HL-60 (cell line): ENCODE data around the gene TACO1.

Experiments used
- DNase-seq, 2 experiments: peaks; one replicate each; pipeline ENCODE4 v3.0.0-alpha.2; 2010 to 2020; ENCODE audit warnings: low read depth in 1 of 2, low spot score in 1 of 2
- H3K27ac ChIP-seq: fragments of 250-450 bp; sonication (Bioruptor Pico); replicated peaks from 2 replicates; pipeline ENCODE4 v1.5.1; 2020; ENCODE audit warnings: mild to moderate bottlenecking, moderate library complexity
- H3K27me3 ChIP-seq: fragments of 250-450 bp; sonication (Bioruptor Pico); 2 replicates; pipeline ENCODE4 v1.5.1; 2021; ENCODE audit warnings: mild to moderate bottlenecking, moderate library complexity; ENCODE audit not compliant: insufficient read depth, poor library complexity, severe bottlenecking
- H3K4me3 ChIP-seq: replicated peaks from 2 replicates; pipeline ENCODE4 v1.5.1; 2011; ENCODE audit warnings: mild to moderate bottlenecking, control low read depth, low read length; ENCODE audit not compliant: insufficient read depth
- GABPA ChIP-seq: IDR thresholded peaks from 2 replicates; pipeline ENCODE4 v1.6.1; 2012; ENCODE audit warnings: low read depth
- POLR2AphosphoS5 ChIP-seq: IDR thresholded peaks from 2 replicates; pipeline ENCODE4 v1.6.1; 2012; ENCODE audit warnings: low read depth
- REST ChIP-seq: IDR thresholded peaks from 2 replicates; pipeline ENCODE4 v1.6.1; 2012; ENCODE audit warnings: low read depth; ENCODE audit not compliant: insufficient replicate concordance
- SPI1 ChIP-seq: IDR thresholded peaks from 2 replicates; pipeline ENCODE4 v1.6.1; 2012; ENCODE audit warnings: low read depth, mild to moderate bottlenecking, borderline replicate concordance
- TF ChIP-seq, protein P1 (sequence below): IDR thresholded peaks from one replicate; pipeline ENCODE4 v1.5.1; 2011; ENCODE audit warnings: low read length, control low read depth, inconsistent platforms; ENCODE audit not compliant: insufficient read depth

TACO1 gene

GRCh38 chr17:63634163-63634562 is 33.5 kb downstream of the TACO1 start:
- peak in 1 of 2 experiments; percentile 64 for DNase-seq
- no peaks in the 10 kb centered on the region for H3K27me3 ChIP-seq
- H3K27ac ChIP-seq: peak overlapping the region; percentile 60
- no peak for TF ChIP-seq POLR2AphosphoS5
- H3K4me3 ChIP-seq: no peak overlapping the region

DNA sequence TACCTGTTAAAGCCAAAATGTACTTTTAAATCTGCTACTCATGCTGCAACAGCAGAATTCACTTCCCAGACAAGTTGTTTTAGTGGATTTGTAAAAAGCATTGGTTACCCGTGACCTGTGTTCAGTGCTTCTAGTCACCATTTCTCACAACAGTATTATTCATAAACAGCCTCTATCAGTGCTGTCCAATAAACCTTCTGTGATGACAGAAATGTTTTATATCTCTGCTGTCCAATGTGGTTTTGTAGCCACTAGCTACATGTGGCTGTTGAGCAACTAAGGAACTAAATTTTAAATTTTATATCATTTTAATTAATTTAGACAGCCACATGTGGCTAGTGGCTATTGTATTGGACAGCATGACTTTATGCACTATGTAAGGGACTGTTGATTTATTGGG is 34.1 kb downstream of the TACO1 start:
- no peak for DNase-seq
- H3K4me3 ChIP-seq: no peak overlapping the region
- no peaks in the 10 kb centered on the region for H3K27me3 ChIP-seq
- H3K27ac ChIP-seq: peak overlapping the region; percentile 60
- TF ChIP-seq, protein P1, sequence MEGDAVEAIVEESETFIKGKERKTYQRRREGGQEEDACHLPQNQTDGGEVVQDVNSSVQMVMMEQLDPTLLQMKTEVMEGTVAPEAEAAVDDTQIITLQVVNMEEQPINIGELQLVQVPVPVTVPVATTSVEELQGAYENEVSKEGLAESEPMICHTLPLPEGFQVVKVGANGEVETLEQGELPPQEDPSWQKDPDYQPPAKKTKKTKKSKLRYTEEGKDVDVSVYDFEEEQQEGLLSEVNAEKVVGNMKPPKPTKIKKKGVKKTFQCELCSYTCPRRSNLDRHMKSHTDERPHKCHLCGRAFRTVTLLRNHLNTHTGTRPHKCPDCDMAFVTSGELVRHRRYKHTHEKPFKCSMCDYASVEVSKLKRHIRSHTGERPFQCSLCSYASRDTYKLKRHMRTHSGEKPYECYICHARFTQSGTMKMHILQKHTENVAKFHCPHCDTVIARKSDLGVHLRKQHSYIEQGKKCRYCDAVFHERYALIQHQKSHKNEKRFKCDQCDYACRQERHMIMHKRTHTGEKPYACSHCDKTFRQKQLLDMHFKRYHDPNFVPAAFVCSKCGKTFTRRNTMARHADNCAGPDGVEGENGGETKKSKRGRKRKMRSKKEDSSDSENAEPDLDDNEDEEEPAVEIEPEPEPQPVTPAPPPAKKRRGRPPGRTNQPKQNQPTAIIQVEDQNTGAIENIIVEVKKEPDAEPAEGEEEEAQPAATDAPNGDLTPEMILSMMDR: no peak
- TF ChIP-seq POLR2AphosphoS5 (no peak), REST (no peak), GABPA (no peak), SPI1 (no peak)

- Histone ChIP-seq H3K27me3 (no peaks in the 10 kb centered on the region), H3K27ac (no peak overlapping the region), H3K4me3 (no peak overlapping the region)
- TF ChIP-seq REST (no peak), SPI1 (no peak), POLR2AphosphoS5 (no peak), GABPA (no peak)
- TF ChIP-seq, protein P1: no peak
- no peak for DNase-seq
Observed at GRCh38 chr17:63635290-63635689, 34.6 kb downstream of the TACO1 start.

- TF ChIP-seq GABPA (no peak), REST (no peak), SPI1 (no peak), POLR2AphosphoS5 (no peak)
- TF ChIP-seq, protein P1: no peak
- no peak for DNase-seq
- Histone ChIP-seq H3K27ac (no peak overlapping the region), H3K4me3 (no peak overlapping the region), H3K27me3 (no peaks in the 10 kb centered on the region)
Observed at GRCh38 chr17:63635787-63636186, 35.1 kb downstream of the TACO1 start.
